NOMO-1 (cell line): ENCODE measurements around the gene EREG.
"Not testable (repeated sequence)": the region's sequence is repeated elsewhere in the genome, so short reads cannot be mapped to it uniquely, and the experiment has no call there.

ENCODE experiments used
- DNase-seq, 2 experiments: peaks; one replicate each; lab custom pipeline; 2025; ENCODE audit not compliant: unreplicated experiment in 2 of 2; lab: John Stamatoyannopoulos, UW

The EREG gene

DNA sequence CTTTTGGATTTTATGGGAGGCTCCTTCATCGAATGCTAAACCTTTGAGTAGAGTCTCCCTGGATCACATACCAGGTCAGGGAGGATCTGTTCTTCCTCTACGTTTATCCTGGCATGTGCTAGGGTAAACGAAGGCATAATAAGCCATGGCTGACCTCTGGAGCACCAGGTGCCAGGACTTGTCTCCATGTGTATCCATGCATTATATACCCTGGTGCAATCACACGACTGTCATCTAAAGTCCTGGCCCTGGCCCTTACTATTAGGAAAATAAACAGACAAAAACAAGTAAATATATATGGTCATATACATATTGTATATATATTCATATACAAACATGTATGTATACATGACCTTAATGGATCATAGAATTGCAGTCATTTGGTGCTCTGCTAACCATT lies 21.2 kb downstream of the EREG start:
- DNase-seq, result no peak

- no peak for DNase-seq
Observed at GRCh38 chr4:74387790-74388189, 22.8 kb downstream of the EREG start.

- DNase-seq, result no peak
Observed at GRCh38 chr4:74389494-74389893, 24.5 kb downstream of the EREG start.

DNA sequence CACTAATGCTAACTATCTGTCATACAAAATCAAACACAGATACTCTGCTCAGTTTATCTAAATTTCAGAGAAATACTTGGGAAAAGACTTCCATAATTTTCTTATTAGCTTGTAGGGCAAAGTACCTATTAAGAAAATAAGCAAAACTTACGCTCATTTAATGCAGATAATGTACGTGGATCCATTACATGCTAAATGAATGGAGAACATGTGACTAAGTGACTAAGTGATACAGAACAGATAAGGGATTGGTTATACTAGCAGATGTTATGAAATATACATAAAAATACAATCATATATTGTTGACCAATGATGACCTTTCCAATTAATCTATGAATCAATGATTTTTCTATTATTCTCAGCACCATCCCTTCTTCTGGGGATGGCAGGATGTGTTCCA lies 25.7 kb downstream of the EREG start:
- no peak for DNase-seq

DNA sequence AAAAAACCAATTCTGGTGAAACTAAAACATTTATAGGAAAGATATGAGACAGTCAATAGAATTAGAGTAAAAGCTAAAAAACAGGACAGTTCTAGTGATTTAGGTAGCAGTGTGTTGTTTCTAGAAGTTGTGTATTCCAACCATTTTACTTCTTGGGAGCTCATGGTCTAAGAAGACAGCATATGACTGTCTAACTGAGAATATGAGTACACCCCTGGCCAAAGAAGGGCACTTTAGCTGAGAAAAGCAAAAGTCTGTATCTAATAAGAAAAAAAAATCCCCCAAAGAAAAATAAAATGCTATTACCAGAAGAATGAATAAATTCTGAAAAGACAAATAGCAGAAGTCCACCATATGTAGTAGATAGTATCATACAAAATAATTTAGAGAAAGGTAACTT lies 26.4 kb downstream of the EREG start:
- no peak for DNase-seq

- no peak for DNase-seq
Observed at GRCh38 chr4:74391890-74392475, 27.0 kb downstream of the EREG start.

- DNase-seq, result no peak
Observed at GRCh38 chr4:74394476-74395136, 29.7 kb downstream of the EREG start.

DNA sequence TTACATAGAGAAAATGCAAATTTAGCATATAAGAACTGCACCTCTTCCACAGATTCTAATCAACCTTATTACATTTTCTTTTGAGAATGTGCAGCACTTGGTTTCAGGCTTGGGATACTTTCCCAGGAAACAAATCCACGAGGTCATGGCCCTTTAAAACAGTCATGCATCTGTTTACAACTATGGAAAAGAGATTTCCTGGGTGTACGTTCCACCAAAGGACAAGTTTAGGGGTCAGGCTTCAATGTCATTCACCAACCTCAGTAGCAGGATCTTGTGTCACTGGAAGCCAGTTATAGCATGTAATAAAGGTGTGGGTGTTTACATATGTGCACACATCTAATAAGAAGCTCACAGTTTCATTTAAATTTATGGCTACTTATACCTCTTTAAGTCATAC lies 30.7 kb downstream of the EREG start:
- DNase-seq, result no peak

DNA sequence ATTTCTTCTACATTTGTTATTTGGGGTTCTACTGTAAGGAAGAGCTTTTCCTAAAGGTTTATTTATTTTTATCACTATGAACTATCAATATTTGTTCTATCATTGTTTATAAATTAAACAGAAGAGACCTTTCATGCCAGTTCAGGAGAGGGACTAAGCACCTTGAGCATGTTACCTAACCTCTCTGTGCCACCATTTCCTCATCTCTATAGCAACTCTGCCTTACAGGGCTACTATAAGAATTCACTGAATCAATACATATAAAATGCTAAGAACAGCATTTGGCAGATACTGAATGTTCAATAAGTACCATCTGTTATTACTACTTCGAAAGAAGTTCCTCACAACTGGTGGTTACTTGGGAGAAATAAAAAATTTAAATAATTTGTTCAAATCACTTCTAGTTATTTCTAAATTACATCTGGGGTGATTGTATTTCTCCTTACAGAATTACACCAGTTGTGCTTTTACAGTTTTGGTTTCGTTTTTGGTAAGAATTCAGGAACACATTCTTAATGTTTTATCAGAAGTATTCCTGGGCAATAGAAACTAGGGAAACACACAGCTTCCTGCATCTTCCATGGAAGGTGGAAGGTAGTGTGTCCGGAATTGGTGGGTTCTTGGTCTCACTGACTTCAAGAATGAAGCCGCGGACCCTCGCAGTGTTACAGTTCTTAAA lies 32.9 kb downstream of the EREG start:
- peak; percentile 23 to 83 for DNase-seq

DNA sequence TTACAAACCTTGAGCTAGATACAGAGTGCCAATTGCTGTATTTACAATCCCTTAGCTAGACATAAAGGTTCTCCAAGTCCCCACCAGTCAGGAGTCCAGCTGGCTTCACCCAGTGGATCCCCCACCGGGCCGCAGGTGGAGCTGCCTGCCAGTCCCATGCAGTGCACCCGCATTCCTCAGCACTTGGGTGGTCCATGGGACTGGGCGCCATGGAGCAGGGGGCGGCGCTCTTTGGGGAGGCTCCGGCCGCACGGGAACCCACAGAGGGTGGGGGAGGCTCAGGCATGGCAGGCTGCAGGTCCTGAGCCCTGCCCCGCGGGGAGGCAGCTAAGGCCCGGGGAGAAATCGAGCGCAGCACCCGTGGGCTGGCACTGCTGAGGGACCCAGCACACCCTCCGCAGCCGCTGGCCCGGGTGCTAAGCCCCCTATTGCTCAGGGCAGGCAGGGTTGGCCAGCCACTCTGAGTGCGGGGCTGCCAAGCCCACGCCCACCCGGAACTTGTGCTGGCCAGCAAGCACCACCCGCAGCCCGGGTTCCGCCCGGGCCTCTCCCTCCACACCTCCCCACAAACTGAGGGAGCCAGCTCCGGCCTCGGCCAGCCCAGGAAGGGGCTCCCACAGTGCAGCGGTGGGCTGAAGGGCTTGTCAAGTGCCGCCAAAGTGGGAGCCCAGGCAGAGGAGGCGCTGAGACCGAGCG lies 34.1 kb downstream of the EREG start:
- not testable (repeated sequence) for DNase-seq

DNA sequence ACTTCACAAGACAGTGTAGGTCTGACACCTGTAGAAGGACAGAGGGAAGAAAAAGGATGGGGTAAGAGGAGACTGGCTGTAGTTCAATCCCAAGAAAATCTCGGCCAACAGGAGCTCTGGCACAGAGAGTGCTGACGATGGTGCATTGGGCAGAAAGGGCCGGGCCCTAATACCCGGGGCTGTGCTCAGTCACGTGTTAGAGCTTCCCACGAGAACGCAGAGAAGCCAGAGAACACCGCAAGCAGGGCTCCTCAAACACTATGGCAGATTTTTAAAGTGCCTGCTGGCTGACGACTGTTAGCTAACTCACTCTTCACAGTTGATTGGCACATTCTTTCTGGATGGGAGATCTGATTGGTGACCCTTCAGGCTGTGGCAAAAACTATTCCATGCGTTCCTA lies 35.5 kb downstream of the EREG start:
- DNase-seq, result no peak

GRCh38 chr4:74402692-74403456 lies 37.9 kb downstream of the EREG start:
- DNase-seq, result peak; percentile 50 to 62

GRCh38 chr4:74407891-74408290 lies 42.9 kb downstream of the EREG start:
- no peak for DNase-seq

DNA sequence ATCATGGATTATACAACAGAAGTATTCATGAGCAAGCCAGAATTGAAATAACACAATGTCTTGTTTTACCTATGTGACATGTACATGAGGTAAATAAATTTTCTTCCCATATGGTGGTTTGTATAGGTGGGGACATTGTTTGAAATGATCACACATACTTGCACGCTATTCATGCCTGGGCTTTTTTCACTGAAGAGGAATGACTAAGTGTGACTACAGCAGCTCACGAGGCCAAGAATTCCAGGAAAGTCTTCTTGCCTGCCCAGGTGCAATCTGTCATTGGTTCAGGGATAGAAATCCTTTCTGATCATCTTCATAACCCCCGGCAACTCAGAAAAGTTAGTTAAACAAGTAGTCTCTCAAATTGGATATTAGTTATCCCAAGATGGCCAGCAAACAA lies 43.7 kb downstream of the EREG start:
- DNase-seq, result no peak

GRCh38 chr4:74410272-74410671 lies 45.3 kb downstream of the EREG start:
- DNase-seq, result no peak

DNA sequence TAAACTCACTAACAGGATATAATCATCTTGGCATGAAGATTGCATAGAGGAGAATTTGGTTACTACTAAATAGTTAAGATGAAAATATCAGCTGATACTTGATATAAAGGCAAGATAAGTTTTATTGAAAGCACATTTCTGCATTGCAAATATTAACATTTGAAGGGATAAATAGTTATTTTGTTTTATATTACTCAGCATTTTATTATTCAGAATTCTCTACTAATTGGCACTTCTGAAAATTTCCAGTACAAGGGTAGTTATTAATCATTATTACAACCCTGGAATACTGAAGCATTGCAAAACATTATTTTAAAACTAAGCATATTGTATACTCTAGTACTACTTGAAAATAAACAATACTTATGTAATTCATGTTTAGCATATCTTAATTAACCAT lies 47.3 kb downstream of the EREG start:
- no peak for DNase-seq

DNA sequence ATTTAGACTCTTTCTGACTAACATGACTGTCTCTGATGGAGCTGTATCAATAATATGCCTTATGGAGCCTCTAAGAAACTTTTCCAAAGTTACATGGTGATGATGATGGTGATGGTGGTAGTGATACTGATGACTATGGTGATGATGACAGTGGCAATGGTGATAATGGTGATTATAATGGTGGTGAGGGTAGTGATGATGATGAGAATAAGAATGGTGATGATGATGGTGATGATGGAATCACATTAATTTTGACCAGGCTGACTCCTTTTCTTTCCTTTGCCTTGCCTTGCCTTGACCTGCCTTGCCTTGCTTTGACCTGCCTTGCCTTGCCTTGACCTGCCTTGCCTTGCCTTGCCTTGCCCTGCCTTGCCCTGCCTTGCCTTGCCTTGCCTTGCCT lies 48.3 kb downstream of the EREG start:
- no peak for DNase-seq

GRCh38 chr4:74414149-74414809 lies 49.3 kb downstream of the EREG start:
- no peak for DNase-seq

GRCh38 chr4:74415602-74416300 lies 50.8 kb downstream of the EREG start:
- DNase-seq, result no peak
